Upper lobe of left lung (tissue), 6 donors: Measurements from ENCODE around the gene OTOF. TPM values are rescaled to one million over a fixed set of nuclear protein-coding genes. Genes with fewer than 3 reads are reported as not detected.
A peak's percentile ranks its signal among the peaks of the same experiment; 100 is the strongest.
"Not testable (repeated sequence)": the region's sequence is repeated elsewhere in the genome, so short reads cannot be mapped to it uniquely, and the experiment has no call there.

ENCODE experiments used
- ATAC-seq, 2 donors: fragments of 200-7000 bp; cut with Tn5 transposase; one replicate each; pipeline ENCODE4 v1.9.1; 2022; ENCODE audit warnings: mild to moderate bottlenecking in 2 of 2, moderate library complexity in 2 of 2; ENCODE audit not compliant: low FRiP score in 2 of 2
- DNase-seq, 2 donors: peaks; one replicate each; pipeline ENCODE4 v3.0.0-alpha.2; 2019 to 2020
- H3K27ac ChIP-seq, 4 donors: fragments of 200-600 bp; sonication (generic); one replicate each; pipeline ENCODE4 v1.5.1; 2016 to 2019
- H3K27me3 ChIP-seq, 4 donors: fragments of 200-600 bp; sonication (generic); one replicate each; pipeline ENCODE4 v1.5.1; 2017 to 2019
- H3K36me3 ChIP-seq, 4 donors: fragments of 200-600 bp; sonication (generic); one replicate each; pipeline ENCODE4 v1.5.1; 2016 to 2019
- H3K4me1 ChIP-seq, 4 donors: fragments of 200-600 bp; sonication (generic); one replicate each; pipeline ENCODE4 v1.5.1; 2018 to 2019
- H3K4me3 ChIP-seq, 4 donors: fragments of 200-600 bp; sonication (generic); one replicate each; pipeline ENCODE4 v1.5.1; 2017 to 2019; ENCODE audit warnings: mild to moderate bottlenecking in 2 of 4, moderate library complexity in 1 of 4
- H3K9me3 ChIP-seq, 4 donors: fragments of 200-600 bp; sonication (generic); one replicate each; pipeline ENCODE4 v1.5.1; 2018 to 2019
- CTCF ChIP-seq, 6 experiments: fragments of 450-650 bp in 4 of 6; fragments of 200-600 bp in 2 of 6; sonication (generic) in 2 of 6; IDR thresholded peaks; one replicate each; pipeline ENCODE4 v1.5.1; 2016 to 2019; ENCODE audit warnings: antibody characterized with exemption in 6 of 6
- EP300 ChIP-seq, 4 donors: sonication (generic); formaldehyde crosslinking; IDR thresholded peaks; one replicate each; pipeline ENCODE4 v1.5.1; 2017; ENCODE audit warnings: antibody characterized with exemption in 4 of 4, control low read depth in 2 of 4
- POLR2A ChIP-seq, 4 donors: fragments of 450-650 bp; IDR thresholded peaks; one replicate each; pipeline ENCODE4 v1.5.1; 2016 to 2017; ENCODE audit warnings: antibody characterized with exemption in 4 of 4, mild to moderate bottlenecking in 2 of 4
- POLR2AphosphoS5 ChIP-seq, 2 donors: sonication (generic); formaldehyde crosslinking; IDR thresholded peaks; one replicate each; pipeline ENCODE4 v1.5.1; 2017; ENCODE audit warnings: antibody characterized with exemption in 2 of 2
- WGBS, 2 donors: methylation state at CpG; one replicate each; pipeline ENCODE4 v1.1.5; 2017 to 2018; 5-methylcytosine and 5-hydroxymethylcytosine counted together
- total RNA-seq, 6 donors: library from RNA; depleted of rRNA in 4 of 6; stranded (reverse); fragments of >200 nt in 4 of 6; gene quantifications; one replicate each; pipeline versions ENCODE4 v1.1.0 to v1.2.1, GENCODE V29; 2016 to 2021
- donor health status: DM: no; HTN: no; CAD: no; lungs with moderate emphysema.
- donor health status: DM: no; HTN: yes; CAD: no; lungs with severe emphysema.

The OTOF gene
- total RNA-seq, 6 donors from 2014 or later, result 0.10 to 0.15 (median 0.11) TPM; not detected in 3

GRCh38 chr2:26471289-26471688, 6.6 kb downstream of the OTOF start:
- H3K9me3 ChIP-seq, result peaks cover 0 to 5% (median 3%) of the 10 kb centered on the region in 4 donors
- no peak overlapping the region for H3K4me3 ChIP-seq
- no peaks in the 10 kb centered on the region for H3K27me3 ChIP-seq
- WGBS, 2 donors, result 63 to 69% methylated on average over 2 of the region's 2 CpGs
- H3K27ac ChIP-seq, result no peak overlapping the region
- no peak for ATAC-seq
- no peaks in the 10 kb centered on the region for H3K4me1 ChIP-seq
- no peaks in the 10 kb centered on the region for H3K36me3 ChIP-seq
- DNase-seq, result no peak
- TF ChIP-seq POLR2A (IDR thresholded peaks at IDR 0.05), result no peak
- no peak for TF ChIP-seq CTCF (IDR thresholded peaks at IDR 0.05)
- TF ChIP-seq POLR2AphosphoS5 (IDR thresholded peaks at IDR 0.05), result no peak
- TF ChIP-seq EP300 (IDR thresholded peaks at IDR 0.05), result no peak

GRCh38 chr2:26470601-26471260, 7.2 kb downstream of the OTOF start:
- no peak for DNase-seq
- Histone ChIP-seq H3K4me1 (no peaks in the 10 kb centered on the region), H3K27ac (no peak overlapping the region)

GRCh38 chr2:26469955-26470354, 8.0 kb downstream of the OTOF start:
- Histone ChIP-seq H3K4me1 (no peaks in the 10 kb centered on the region), H3K27me3 (no peaks in the 10 kb centered on the region), H3K4me3 (no peak overlapping the region), H3K27ac (no peak overlapping the region), H3K9me3 (peaks cover 0 to 5% (median 3%) of the 10 kb centered on the region in 4 donors), H3K36me3 (no peaks in the 10 kb centered on the region)
- TF ChIP-seq EP300 (IDR thresholded peaks at IDR 0.05), result no peak
- WGBS, 2 donors, result 95 to 96% methylated on average over 7 of the region's 7 CpGs
- DNase-seq (no peak), ATAC-seq (no peak)

More at GRCh38 chr2:26470601-26471260, 7.2 kb downstream of the OTOF start:
- 88 to 95% methylated on average over 8 to 9 of the region's 9 CpGs for WGBS, 2 donors
- ATAC-seq, result no peak
- TF ChIP-seq EP300 (IDR thresholded peaks at IDR 0.05) (no peak), CTCF (IDR thresholded peaks at IDR 0.05) (no peak), POLR2A (IDR thresholded peaks at IDR 0.05) (no peak), POLR2AphosphoS5 (IDR thresholded peaks at IDR 0.05) (no peak)
- H3K4me3 ChIP-seq, result no peak overlapping the region
- H3K9me3 ChIP-seq, result peaks cover 0 to 5% (median 3%) of the 10 kb centered on the region in 4 donors
- no peaks in the 10 kb centered on the region for H3K36me3 ChIP-seq
- H3K27me3 ChIP-seq, result no peaks in the 10 kb centered on the region

- peaks cover 0 to 5% (median 3%) of the 10 kb centered on the region in 4 donors for H3K9me3 ChIP-seq
- TF ChIP-seq EP300 (IDR thresholded peaks at IDR 0.05), result no peak
- TF ChIP-seq CTCF (IDR thresholded peaks at IDR 0.05), result peak; percentile 30 to 48 (median 42)
- no peak overlapping the region for H3K4me3 ChIP-seq
- ATAC-seq (no peak), DNase-seq (peak in 1 of 2 donors; percentile 56)
- no peak overlapping the region for H3K27ac ChIP-seq
- H3K4me1 ChIP-seq, result no peaks in the 10 kb centered on the region
- WGBS, 2 donors, result 11 to 17% methylated on average over 5 of the region's 5 CpGs
- H3K27me3 ChIP-seq, result no peaks in the 10 kb centered on the region
- H3K36me3 ChIP-seq, result no peaks in the 10 kb centered on the region
Observed at GRCh38 chr2:26469092-26469710, 8.7 kb downstream of the OTOF start.

- H3K27me3 ChIP-seq, H3K4me3 ChIP-seq, H3K36me3 ChIP-seq, H3K27ac ChIP-seq, ATAC-seq, H3K4me1 ChIP-seq, H3K9me3 ChIP-seq, DNase-seq: not testable (repeated sequence)
- WGBS, 2 donors, result 95 to 100% methylated on average over 1 of the region's 1 CpG
Observed at GRCh38 chr2:26468544-26468943, 9.4 kb downstream of the OTOF start.
